ENCODE results near the gene CACNA1C. TPM values are rescaled to one million over a fixed set of nuclear protein-coding genes. Genes with fewer than 3 reads are reported as not detected.

Gene CACNA1C
- total RNA-seq, 4 donors from 2014 or later, result 3.8 to 13.6 (median 5.7) TPM

DNA sequence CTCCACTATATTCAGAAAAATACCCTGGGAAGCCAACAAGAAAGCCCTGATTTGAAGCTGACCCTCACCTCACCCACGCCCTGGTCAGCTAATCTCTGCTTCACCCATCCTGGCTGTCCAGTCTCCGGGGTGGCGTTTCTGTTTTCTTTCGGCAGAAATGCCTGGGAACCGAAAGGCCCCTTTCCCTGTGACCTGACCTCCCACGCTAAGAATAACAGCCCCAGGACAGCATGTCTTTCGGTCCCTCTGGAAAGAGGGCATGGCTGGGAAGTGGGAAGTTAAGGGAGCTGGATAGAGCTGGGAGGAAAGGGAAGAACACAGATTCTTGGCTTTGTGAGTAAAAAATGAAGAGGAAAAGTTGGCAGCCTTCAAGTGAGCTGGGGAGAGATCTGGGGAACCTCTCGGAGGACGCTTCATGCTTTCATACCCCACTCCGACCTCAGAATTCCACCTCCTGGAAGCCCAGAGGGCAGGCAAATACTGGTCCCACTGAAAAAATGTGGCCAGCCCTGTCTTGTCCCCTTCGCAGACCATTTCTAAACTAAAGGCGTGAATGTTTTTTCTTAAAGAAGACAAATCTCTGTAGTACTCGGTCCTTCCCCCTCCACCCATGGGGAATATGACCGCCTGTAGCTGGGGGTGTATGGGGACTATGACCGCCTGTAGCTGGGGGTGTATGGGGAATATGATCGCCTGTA lies 579.0 kb downstream of the CACNA1C start:
- ATAC-seq (ENCODE audit: low FRiP score) (no peak), DNase-seq (ENCODE audit: low spot score) (no peak)
- no peak for TF ChIP-seq CTCF (IDR thresholded peaks at IDR 0.05)

GRCh38 chr12:2633176-2633824 lies 580.5 kb downstream of the CACNA1C start:
- no peak for TF ChIP-seq CTCF (IDR thresholded peaks at IDR 0.05)
- DNase-seq (ENCODE audit: low spot score) (no peak), ATAC-seq (ENCODE audit: low FRiP score) (no peak)

GRCh38 chr12:2633825-2634200 lies 581.0 kb downstream of the CACNA1C start:
- TF ChIP-seq CTCF (IDR thresholded peaks at IDR 0.05), result no peak
- ATAC-seq (ENCODE audit: low FRiP score) (no peak), DNase-seq (ENCODE audit: low spot score) (no peak)

DNA sequence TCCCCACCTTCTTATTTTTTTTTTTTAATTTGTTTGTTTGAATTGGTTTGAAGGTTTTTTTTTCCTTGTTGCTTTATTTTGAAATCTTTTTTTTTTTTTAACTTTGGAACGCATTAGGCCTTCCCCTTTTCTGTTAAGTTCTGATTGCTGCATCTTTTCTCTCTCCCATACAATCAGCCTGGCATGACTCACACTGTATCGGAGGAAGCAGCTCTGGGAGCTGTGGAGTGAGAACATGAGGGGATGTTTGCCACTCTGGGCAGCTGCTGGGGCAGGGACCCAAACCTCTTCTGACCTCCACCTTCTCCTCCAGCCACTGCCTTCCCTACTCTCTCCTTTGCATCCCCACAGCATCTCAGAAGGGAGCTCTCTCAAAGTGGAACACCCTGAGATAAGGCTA lies 581.7 kb downstream of the CACNA1C start:
- DNase-seq (ENCODE audit: low spot score) (no peak), ATAC-seq (ENCODE audit: low FRiP score) (no peak)
- no peak for TF ChIP-seq CTCF (IDR thresholded peaks at IDR 0.05)

DNA sequence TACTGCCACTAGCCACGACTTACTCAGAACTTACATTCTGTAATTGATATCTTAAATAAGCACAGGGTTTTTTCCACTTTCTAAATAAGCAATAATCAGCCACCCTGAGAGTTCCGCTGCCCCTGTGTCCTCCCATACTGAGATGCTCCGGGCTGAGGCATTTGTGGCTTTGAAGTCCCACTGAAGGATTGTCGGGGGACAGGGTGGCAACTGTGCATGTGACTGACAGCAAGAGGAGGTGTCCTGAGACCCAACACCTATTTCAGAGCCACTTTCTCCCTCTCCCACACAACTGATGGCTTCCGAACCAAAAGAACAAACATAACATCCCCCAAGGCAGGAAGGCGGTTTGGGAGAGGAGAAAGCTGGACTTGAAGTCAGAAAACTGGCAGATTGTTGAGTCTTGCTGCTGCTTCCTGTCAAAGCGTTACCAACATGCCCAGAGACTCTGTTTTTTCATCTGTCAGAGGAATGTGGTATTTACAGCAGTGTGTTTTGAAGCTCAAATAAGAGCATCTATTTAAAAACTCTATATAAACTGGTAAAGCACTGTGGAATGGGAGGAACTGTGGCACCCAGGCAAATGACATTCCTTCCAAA lies 584.1 kb downstream of the CACNA1C start:
- no peak for DNase-seq (ENCODE audit: low spot score)
- ATAC-seq (ENCODE audit: low FRiP score), result no peak
- TF ChIP-seq CTCF (IDR thresholded peaks at IDR 0.05), result no peak

- ATAC-seq (ENCODE audit: low FRiP score) (no peak), DNase-seq (ENCODE audit: low spot score) (no peak)
- no peak for TF ChIP-seq CTCF (IDR thresholded peaks at IDR 0.05)
Measured at GRCh38 chr12:2637371-2637770, 584.6 kb downstream of the CACNA1C start.
